DMS153 treated with DMSO at 0.1 percent for 48 hours (cell line): ENCODE data around the gene NDUFA11.

Experiments used
- DNase-seq: peaks from one replicate; lab custom pipeline; 2025; ENCODE audit not compliant: unreplicated experiment; lab: John Stamatoyannopoulos, UW

Gene NDUFA11

GRCh38 chr19:5910638-5910907 is 7.0 kb upstream of the NDUFA11 start:
- no peak for DNase-seq

GRCh38 chr19:5908773-5909442 is 5.3 kb upstream of the NDUFA11 start:
- DNase-seq: no peak

- no peak for DNase-seq
Measured at GRCh38 chr19:5907241-5907640, 3.7 kb upstream of the NDUFA11 start.

- no peak for DNase-seq
Measured at GRCh38 chr19:5905114-5905778, 1.7 kb upstream of the NDUFA11 start.

- DNase-seq: peak; percentile 99
Measured at GRCh38 chr19:5904352-5905113, 943 bp upstream of the NDUFA11 start, which contains the start of gene VMAC. TSS of gene VMAC (plus strand) at chr19:5904872. CDS start at chr19:5904891, 19 bp downstream.

- no peak for DNase-seq
Measured at GRCh38 chr19:5903056-5903623, 450 bp downstream of the NDUFA11 start.

GRCh38 chr19:5900976-5901375 is 2.6 kb downstream of the NDUFA11 start:
- DNase-seq: no peak

- DNase-seq: no peak
Measured at GRCh38 chr19:5899728-5900526, 3.7 kb downstream of the NDUFA11 start.

- no peak for DNase-seq
Measured at GRCh38 chr19:5897189-5897969, 6.2 kb downstream of the NDUFA11 start.

- DNase-seq: no peak
Measured at GRCh38 chr19:5896365-5897076, 7.1 kb downstream of the NDUFA11 start.

GRCh38 chr19:5895890-5896289 is 7.7 kb downstream of the NDUFA11 start:
- no peak for DNase-seq

- no peak for DNase-seq
Measured at GRCh38 chr19:5895409-5895808, 8.2 kb downstream of the NDUFA11 start.

- no peak for DNase-seq
Measured at GRCh38 chr19:5894704-5895349, 8.8 kb downstream of the NDUFA11 start.

- DNase-seq: no peak
Measured at GRCh38 chr19:5893907-5894703, 9.5 kb downstream of the NDUFA11 start.

- no peak for DNase-seq
Measured at GRCh38 chr19:5893296-5893903, 10.2 kb downstream of the NDUFA11 start.

- no peak for DNase-seq
Measured at GRCh38 chr19:5892772-5893275, 10.8 kb downstream of the NDUFA11 start.

GRCh38 chr19:5891938-5892771 is 11.4 kb downstream of the NDUFA11 start:
- no peak for DNase-seq
